Measurements from ENCODE around the gene STX11.
"Not testable (repeated sequence)": the region's sequence is repeated elsewhere in the genome, so short reads cannot be mapped to it uniquely, and the experiment has no call there.

STX11 gene

GRCh38 chr6:144123836-144124235 is 26.5 kb upstream of the STX11 start:
- Histone ChIP-seq H3K4me1 (ENCODE audit: insufficient read depth, low read length) (no peaks in the 10 kb centered on the region), H3K36me3 (ENCODE audit: insufficient read depth, low read length) (no peaks in the 10 kb centered on the region), H3K4me3 (ENCODE audit: low read depth in 1 of 2, low read length in 2 of 2) (no peak overlapping the region), H3K9me3 (ENCODE audit: low read length) (no peaks in the 10 kb centered on the region), H3K27me3 (ENCODE audit: control insufficient read depth in 1 of 2, insufficient read depth in 2 of 2, low read length in 2 of 2) (no peaks in the 10 kb centered on the region), H3K9ac (ENCODE audit: low read length) (no peak overlapping the region), H3K27ac (ENCODE audit: low read depth, low read length) (no peak overlapping the region)

GRCh38 chr6:144127097-144127496 is 23.2 kb upstream of the STX11 start:
- H3K4me3 ChIP-seq (ENCODE audit: low read depth in 1 of 2, low read length in 2 of 2), result no peak overlapping the region
- H3K9ac ChIP-seq (ENCODE audit: low read length), result no peak overlapping the region
- no peaks in the 10 kb centered on the region for H3K27me3 ChIP-seq (ENCODE audit: control insufficient read depth in 1 of 2, insufficient read depth in 2 of 2, low read length in 2 of 2)
- no peaks in the 10 kb centered on the region for H3K36me3 ChIP-seq (ENCODE audit: insufficient read depth, low read length)
- no peaks in the 10 kb centered on the region for H3K4me1 ChIP-seq (ENCODE audit: insufficient read depth, low read length)
- H3K9me3 ChIP-seq (ENCODE audit: low read length), result no peaks in the 10 kb centered on the region
- H3K27ac ChIP-seq (ENCODE audit: low read depth, low read length), result no peak overlapping the region

GRCh38 chr6:144129469-144129868 is 20.8 kb upstream of the STX11 start:
- Histone ChIP-seq H3K9ac (ENCODE audit: low read length) (no peak overlapping the region), H3K27me3 (ENCODE audit: control insufficient read depth in 1 of 2, insufficient read depth in 2 of 2, low read length in 2 of 2) (no peaks in the 10 kb centered on the region), H3K4me1 (ENCODE audit: insufficient read depth, low read length) (no peaks in the 10 kb centered on the region), H3K36me3 (ENCODE audit: insufficient read depth, low read length) (no peaks in the 10 kb centered on the region), H3K27ac (ENCODE audit: low read depth, low read length) (no peak overlapping the region), H3K9me3 (ENCODE audit: low read length) (no peaks in the 10 kb centered on the region), H3K4me3 (ENCODE audit: low read depth in 1 of 2, low read length in 2 of 2) (no peak overlapping the region)

- Histone ChIP-seq H3K4me3 (ENCODE audit: low read depth in 1 of 2, low read length in 2 of 2) (no peak overlapping the region), H3K36me3 (ENCODE audit: insufficient read depth, low read length) (no peaks in the 10 kb centered on the region), H3K9ac (ENCODE audit: low read length) (no peak overlapping the region), H3K4me1 (ENCODE audit: insufficient read depth, low read length) (no peaks in the 10 kb centered on the region), H3K27me3 (ENCODE audit: control insufficient read depth in 1 of 2, insufficient read depth in 2 of 2, low read length in 2 of 2) (no peaks in the 10 kb centered on the region), H3K9me3 (ENCODE audit: low read length) (no peaks in the 10 kb centered on the region), H3K27ac (ENCODE audit: low read depth, low read length) (no peak overlapping the region)
Measured at GRCh38 chr6:144131248-144131709, 19.0 kb upstream of the STX11 start.

- not testable (repeated sequence) for H3K9ac ChIP-seq (ENCODE audit: low read length); H3K27ac ChIP-seq (ENCODE audit: low read depth, low read length); H3K36me3 ChIP-seq (ENCODE audit: insufficient read depth, low read length); H3K4me1 ChIP-seq (ENCODE audit: insufficient read depth, low read length); H3K9me3 ChIP-seq (ENCODE audit: low read length); H3K4me3 ChIP-seq (ENCODE audit: low read depth in 1 of 2, low read length in 2 of 2); H3K27me3 ChIP-seq (ENCODE audit: control insufficient read depth in 1 of 2, insufficient read depth in 2 of 2, low read length in 2 of 2)
Measured at GRCh38 chr6:144132167-144132690, 18.1 kb upstream of the STX11 start.

- Histone ChIP-seq H3K27ac (ENCODE audit: low read depth, low read length) (no peak overlapping the region), H3K4me1 (ENCODE audit: insufficient read depth, low read length) (no peaks in the 10 kb centered on the region)
Measured at GRCh38 chr6:144133225-144133821, 17.0 kb upstream of the STX11 start.

GRCh38 chr6:144134176-144134575 is 16.1 kb upstream of the STX11 start:
- Histone ChIP-seq H3K36me3 (ENCODE audit: insufficient read depth, low read length) (no peaks in the 10 kb centered on the region), H3K27me3 (ENCODE audit: control insufficient read depth in 1 of 2, insufficient read depth in 2 of 2, low read length in 2 of 2) (no peaks in the 10 kb centered on the region), H3K27ac (ENCODE audit: low read depth, low read length) (no peak overlapping the region), H3K9me3 (ENCODE audit: low read length) (no peaks in the 10 kb centered on the region), H3K4me1 (ENCODE audit: insufficient read depth, low read length) (no peaks in the 10 kb centered on the region), H3K4me3 (ENCODE audit: low read depth in 1 of 2, low read length in 2 of 2) (no peak overlapping the region), H3K9ac (ENCODE audit: low read length) (no peak overlapping the region)

More at GRCh38 chr6:144133225-144133821, 17.0 kb upstream of the STX11 start:
- Histone ChIP-seq H3K9ac (ENCODE audit: low read length) (no peak overlapping the region), H3K9me3 (ENCODE audit: low read length) (no peaks in the 10 kb centered on the region), H3K4me3 (ENCODE audit: low read depth in 1 of 2, low read length in 2 of 2) (no peak overlapping the region), H3K36me3 (ENCODE audit: insufficient read depth, low read length) (no peaks in the 10 kb centered on the region), H3K27me3 (ENCODE audit: control insufficient read depth in 1 of 2, insufficient read depth in 2 of 2, low read length in 2 of 2) (no peaks in the 10 kb centered on the region)

GRCh38 chr6:144134737-144135136 is 15.6 kb upstream of the STX11 start:
- Histone ChIP-seq H3K9me3 (ENCODE audit: low read length) (no peaks in the 10 kb centered on the region), H3K27ac (ENCODE audit: low read depth, low read length) (no peak overlapping the region), H3K4me1 (ENCODE audit: insufficient read depth, low read length) (no peaks in the 10 kb centered on the region), H3K36me3 (ENCODE audit: insufficient read depth, low read length) (no peaks in the 10 kb centered on the region), H3K9ac (ENCODE audit: low read length) (no peak overlapping the region), H3K4me3 (ENCODE audit: low read depth in 1 of 2, low read length in 2 of 2) (no peak overlapping the region), H3K27me3 (ENCODE audit: control insufficient read depth in 1 of 2, insufficient read depth in 2 of 2, low read length in 2 of 2) (no peaks in the 10 kb centered on the region)

- H3K9ac ChIP-seq (ENCODE audit: low read length), result no peak overlapping the region
Measured at GRCh38 chr6:144138542-144138941, 11.8 kb upstream of the STX11 start.

GRCh38 chr6:144139817-144140216 is 10.5 kb upstream of the STX11 start:
- Histone ChIP-seq H3K36me3 (ENCODE audit: insufficient read depth, low read length) (no peaks in the 10 kb centered on the region), H3K9me3 (ENCODE audit: low read length) (no peaks in the 10 kb centered on the region), H3K27ac (ENCODE audit: low read depth, low read length) (no peak overlapping the region)

More at GRCh38 chr6:144138542-144138941, 11.8 kb upstream of the STX11 start:
- no peak overlapping the region for H3K27ac ChIP-seq (ENCODE audit: low read depth, low read length)
- H3K4me3 ChIP-seq (ENCODE audit: low read depth in 1 of 2, low read length in 2 of 2), result no peak overlapping the region
- H3K27me3 ChIP-seq (ENCODE audit: control insufficient read depth in 1 of 2, insufficient read depth in 2 of 2, low read length in 2 of 2), result no peaks in the 10 kb centered on the region
- no peaks in the 10 kb centered on the region for H3K36me3 ChIP-seq (ENCODE audit: insufficient read depth, low read length)
- no peaks in the 10 kb centered on the region for H3K9me3 ChIP-seq (ENCODE audit: low read length)
- no peaks in the 10 kb centered on the region for H3K4me1 ChIP-seq (ENCODE audit: insufficient read depth, low read length)

GRCh38 chr6:144140867-144141266 is 9.4 kb upstream of the STX11 start:
- Histone ChIP-seq H3K27me3 (ENCODE audit: control insufficient read depth in 1 of 2, insufficient read depth in 2 of 2, low read length in 2 of 2) (no peaks in the 10 kb centered on the region), H3K36me3 (ENCODE audit: insufficient read depth, low read length) (no peaks in the 10 kb centered on the region), H3K9ac (ENCODE audit: low read length) (no peak overlapping the region), H3K4me3 (ENCODE audit: low read depth in 1 of 2, low read length in 2 of 2) (no peak overlapping the region), H3K9me3 (ENCODE audit: low read length) (no peaks in the 10 kb centered on the region), H3K4me1 (ENCODE audit: insufficient read depth, low read length) (no peaks in the 10 kb centered on the region), H3K27ac (ENCODE audit: low read depth, low read length) (no peak overlapping the region)

More at GRCh38 chr6:144139817-144140216, 10.5 kb upstream of the STX11 start:
- H3K4me1 ChIP-seq (ENCODE audit: insufficient read depth, low read length), result no peaks in the 10 kb centered on the region
- no peak overlapping the region for H3K4me3 ChIP-seq (ENCODE audit: low read depth in 1 of 2, low read length in 2 of 2)
- H3K9ac ChIP-seq (ENCODE audit: low read length), result no peak overlapping the region
- H3K27me3 ChIP-seq (ENCODE audit: control insufficient read depth in 1 of 2, insufficient read depth in 2 of 2, low read length in 2 of 2), result no peaks in the 10 kb centered on the region

GRCh38 chr6:144141470-144141869 is 8.8 kb upstream of the STX11 start:
- Histone ChIP-seq H3K4me3 (ENCODE audit: low read depth in 1 of 2, low read length in 2 of 2) (no peak overlapping the region), H3K36me3 (ENCODE audit: insufficient read depth, low read length) (no peaks in the 10 kb centered on the region), H3K9ac (ENCODE audit: low read length) (no peak overlapping the region), H3K4me1 (ENCODE audit: insufficient read depth, low read length) (no peaks in the 10 kb centered on the region), H3K27ac (ENCODE audit: low read depth, low read length) (no peak overlapping the region), H3K9me3 (ENCODE audit: low read length) (no peaks in the 10 kb centered on the region), H3K27me3 (ENCODE audit: control insufficient read depth in 1 of 2, insufficient read depth in 2 of 2, low read length in 2 of 2) (no peaks in the 10 kb centered on the region)
